ENCODE results near the gene GIPC3. TPM values are rescaled to one million over a fixed set of nuclear protein-coding genes. Genes with fewer than 3 reads are reported as not detected.

The GIPC3 gene
- polyA plus RNA-seq, 2 of the 4 experiments (the other 2 are of a cell fraction), result 0.05 to 0.12 TPM

- no peak for ATAC-seq
- POLR2A ChIA-PET, result no interaction called here
- Histone ChIP-seq H3K27ac (no peak overlapping the region), H3K4me3 (no peak overlapping the region), H3K4me2 (no peak overlapping the region), H3K9me3 (no peaks in the 10 kb centered on the region), H3K4me1 (no peaks in the 10 kb centered on the region)
- 96% methylated on average over 16 of the region's 60 CpGs for WGBS (ENCODE audit: missing lambda C conversion rate)
- no peak for FAIRE-seq
- TF ChIP-seq MAX (IDR thresholded peaks at IDR 0.05), result no peak
- no peak for TF ChIP-seq MAZ (IDR thresholded peaks at IDR 0.05; ENCODE audit: borderline replicate concordance, low read depth, low read length)
- no peak for TF ChIP-seq HOXB5 (CRISPR knock-in tag; IDR thresholded peaks at IDR 0.05)
- TF ChIP-seq CHD4 (IDR thresholded peaks at IDR 0.05; ENCODE audit: borderline replicate concordance), result no peak
- DNase-seq (ENCODE audit: low read depth in 1 of 2, low spot score in 1 of 2), result no peak
- CTCF ChIA-PET, result interaction anchor here (0.5 to 9.7 kb wide), 3 partner anchors 24 to 42 kb away, joined by 4 to 100 read pairs (median 5); no protein-coding TSS in a partner anchor
Measured at GRCh38 chr19:3577723-3578344, 7.4 kb upstream of the GIPC3 start.

- ChIA-PET POLR2A (no interaction called here), CTCF (interaction anchor here (0.5 to 9.7 kb wide), 4 partner anchors 12 to 41 kb away, joined by 4 to 100 read pairs (median 4); no protein-coding TSS in a partner anchor)
- Histone ChIP-seq H3K9me3 (no peaks in the 10 kb centered on the region), H3K4me3 (no peak overlapping the region), H3K4me2 (no peak overlapping the region), H3K27ac (no peak overlapping the region), H3K4me1 (no peaks in the 10 kb centered on the region)
- no peak for FAIRE-seq
- TF ChIP-seq HMGXB4 (CRISPR knock-in tag; IDR thresholded peaks at IDR 0.05; ENCODE audit: borderline replicate concordance) (no peak), POLR2A (IDR thresholded peaks at IDR 0.05; ENCODE audit: low read length) (no peak), CHD2 (IDR thresholded peaks at IDR 0.05; ENCODE audit: low read length, partially characterized antibody) (no peak), PBX3 (IDR thresholded peaks at IDR 0.05) (no peak), MYC (IDR thresholded peaks at IDR 0.05; ENCODE audit: borderline replicate concordance, low read length) (no peak), TFCP2L1 (CRISPR knock-in tag; IDR thresholded peaks at IDR 0.05) (no peak), HEYL (CRISPR knock-in tag; IDR thresholded peaks at IDR 0.05) (no peak), HDAC2 (IDR thresholded peaks at IDR 0.05) (no peak), MAZ (IDR thresholded peaks at IDR 0.05; ENCODE audit: borderline replicate concordance, low read depth, low read length) (no peak), CBX2 (IDR thresholded peaks at IDR 0.05; ENCODE audit: borderline replicate concordance, low read depth) (no peak), MAX (IDR thresholded peaks at IDR 0.05) (no peak), ATOH8 (CRISPR knock-in tag; IDR thresholded peaks at IDR 0.05; ENCODE audit: low read depth) (no peak), EHMT2 (IDR thresholded peaks at IDR 0.05; ENCODE audit: low read depth) (no peak), KDM5A (IDR thresholded peaks at IDR 0.05) (no peak), FOSL2 (IDR thresholded peaks at IDR 0.05) (no peak), FOSL2 (CRISPR knock-in tag; IDR thresholded peaks at IDR 0.05) (no peak), HOXA7 (CRISPR knock-in tag; IDR thresholded peaks at IDR 0.05) (no peak), TP53 (CRISPR knock-in tag; IDR thresholded peaks at IDR 0.05) (no peak), NPAS2 (CRISPR knock-in tag; IDR thresholded peaks at IDR 0.05; ENCODE audit: borderline replicate concordance) (no peak), JUNB (IDR thresholded peaks at IDR 0.05) (no peak)
- no peak for DNase-seq (ENCODE audit: low read depth in 1 of 2, low spot score in 1 of 2)
- WGBS (ENCODE audit: missing lambda C conversion rate), result 93% methylated on average over 12 of the region's 17 CpGs
- no peak for ATAC-seq
Measured at GRCh38 chr19:3578390-3578789, 6.9 kb upstream of the GIPC3 start.
